Uterus (tissue), 2 donors: ENCODE measurements around the gene FLYWCH1.
A peak's percentile ranks its signal among the peaks of the same experiment; 100 is the strongest.

Experiments
- POLR2A ChIP-seq, 2 donors: fragments of 450-650 bp; IDR thresholded peaks; one replicate each; pipeline ENCODE4 v1.6.1; 2016; ENCODE audit warnings: antibody characterized with exemption in 2 of 2, mild to moderate bottlenecking in 1 of 2, moderate library complexity in 1 of 2
- TF ChIP-seq, protein P1 (sequence below), 4 experiments: fragments of 200-600 bp in 2 of 4; fragments of 450-650 bp in 2 of 4; sonication (generic) in 2 of 4; IDR thresholded peaks; one replicate each; pipeline ENCODE4 v1.5.1; 2016 to 2019; ENCODE audit warnings: antibody characterized with exemption in 4 of 4, mild to moderate bottlenecking in 2 of 4, moderate library complexity in 1 of 4

DNA sequence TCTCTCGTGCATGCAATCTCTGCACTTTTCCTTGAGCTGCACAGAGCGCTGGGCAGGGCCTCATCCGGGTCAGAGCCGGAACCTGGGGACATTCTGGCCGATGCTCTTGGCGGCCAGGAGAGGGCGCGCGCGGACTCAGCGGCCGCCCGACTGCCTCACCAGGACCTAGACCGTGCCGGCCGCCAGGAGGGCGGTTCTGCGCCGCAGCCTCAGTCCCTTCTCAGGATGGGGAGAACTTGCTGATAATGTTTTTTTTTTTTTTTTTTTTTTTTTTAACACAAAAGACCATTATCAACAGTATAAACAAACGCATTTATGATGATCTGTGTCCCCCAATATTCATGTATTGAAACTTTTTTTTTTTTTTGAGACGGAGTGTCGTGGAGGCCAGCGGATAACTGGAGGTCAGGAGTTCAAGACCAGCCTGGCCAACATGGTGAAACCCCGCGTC is 36.8 kb upstream of the FLYWCH1 start:
- TF ChIP-seq POLR2A (IDR thresholded peaks at IDR 0.05) = no peak
- TF ChIP-seq, protein P1, sequence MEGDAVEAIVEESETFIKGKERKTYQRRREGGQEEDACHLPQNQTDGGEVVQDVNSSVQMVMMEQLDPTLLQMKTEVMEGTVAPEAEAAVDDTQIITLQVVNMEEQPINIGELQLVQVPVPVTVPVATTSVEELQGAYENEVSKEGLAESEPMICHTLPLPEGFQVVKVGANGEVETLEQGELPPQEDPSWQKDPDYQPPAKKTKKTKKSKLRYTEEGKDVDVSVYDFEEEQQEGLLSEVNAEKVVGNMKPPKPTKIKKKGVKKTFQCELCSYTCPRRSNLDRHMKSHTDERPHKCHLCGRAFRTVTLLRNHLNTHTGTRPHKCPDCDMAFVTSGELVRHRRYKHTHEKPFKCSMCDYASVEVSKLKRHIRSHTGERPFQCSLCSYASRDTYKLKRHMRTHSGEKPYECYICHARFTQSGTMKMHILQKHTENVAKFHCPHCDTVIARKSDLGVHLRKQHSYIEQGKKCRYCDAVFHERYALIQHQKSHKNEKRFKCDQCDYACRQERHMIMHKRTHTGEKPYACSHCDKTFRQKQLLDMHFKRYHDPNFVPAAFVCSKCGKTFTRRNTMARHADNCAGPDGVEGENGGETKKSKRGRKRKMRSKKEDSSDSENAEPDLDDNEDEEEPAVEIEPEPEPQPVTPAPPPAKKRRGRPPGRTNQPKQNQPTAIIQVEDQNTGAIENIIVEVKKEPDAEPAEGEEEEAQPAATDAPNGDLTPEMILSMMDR (IDR thresholded peaks at IDR 0.05) = peak; percentile 85 to 99 (median 95)
